ENCODE results near the gene TSC2.

DNA sequence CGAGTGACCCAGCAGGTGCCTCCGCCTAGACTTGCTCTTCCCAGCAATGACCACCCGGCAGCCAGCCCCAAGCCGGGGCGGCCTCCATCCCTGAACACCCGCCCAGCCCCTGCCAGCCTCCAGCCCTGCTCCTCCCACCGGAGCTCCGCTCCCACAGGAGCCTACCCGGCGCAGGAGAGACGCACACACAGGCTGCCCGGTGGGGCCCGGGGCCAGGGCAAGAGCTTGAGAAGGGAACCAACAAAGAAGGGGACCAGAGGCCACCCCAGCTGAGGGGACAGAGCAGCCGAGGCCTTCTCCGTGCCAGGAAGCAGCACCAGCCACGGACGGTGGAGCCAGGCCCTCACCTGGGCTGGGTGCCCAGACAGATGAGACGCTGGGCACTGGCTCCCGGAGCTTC lies 74.1 kb downstream of the TSC2 start:
- no peak for TF ChIP-seq KDM1A (IDR thresholded peaks at IDR 0.05)
- no peak for TF ChIP-seq EZH2 (IDR thresholded peaks at IDR 0.05; ENCODE audit: borderline replicate concordance, low read depth, low read length)
- TF ChIP-seq PTBP1 (IDR thresholded peaks at IDR 0.05; ENCODE audit: low read depth, low read length) = no peak
- no peak for TF ChIP-seq MXI1 (IDR thresholded peaks at IDR 0.05; ENCODE audit: low read depth, low read length)
- TF ChIP-seq, protein P1, sequence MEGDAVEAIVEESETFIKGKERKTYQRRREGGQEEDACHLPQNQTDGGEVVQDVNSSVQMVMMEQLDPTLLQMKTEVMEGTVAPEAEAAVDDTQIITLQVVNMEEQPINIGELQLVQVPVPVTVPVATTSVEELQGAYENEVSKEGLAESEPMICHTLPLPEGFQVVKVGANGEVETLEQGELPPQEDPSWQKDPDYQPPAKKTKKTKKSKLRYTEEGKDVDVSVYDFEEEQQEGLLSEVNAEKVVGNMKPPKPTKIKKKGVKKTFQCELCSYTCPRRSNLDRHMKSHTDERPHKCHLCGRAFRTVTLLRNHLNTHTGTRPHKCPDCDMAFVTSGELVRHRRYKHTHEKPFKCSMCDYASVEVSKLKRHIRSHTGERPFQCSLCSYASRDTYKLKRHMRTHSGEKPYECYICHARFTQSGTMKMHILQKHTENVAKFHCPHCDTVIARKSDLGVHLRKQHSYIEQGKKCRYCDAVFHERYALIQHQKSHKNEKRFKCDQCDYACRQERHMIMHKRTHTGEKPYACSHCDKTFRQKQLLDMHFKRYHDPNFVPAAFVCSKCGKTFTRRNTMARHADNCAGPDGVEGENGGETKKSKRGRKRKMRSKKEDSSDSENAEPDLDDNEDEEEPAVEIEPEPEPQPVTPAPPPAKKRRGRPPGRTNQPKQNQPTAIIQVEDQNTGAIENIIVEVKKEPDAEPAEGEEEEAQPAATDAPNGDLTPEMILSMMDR (IDR thresholded peaks at IDR 0.05 in 2 of 3, conservative IDR thresholded peaks at IDR 0.05 in 1 of 3; ENCODE audit: insufficient read depth in 2 of 3, low read depth in 1 of 3, low read length in 3 of 3) = no peak
- TF ChIP-seq, protein P2, sequence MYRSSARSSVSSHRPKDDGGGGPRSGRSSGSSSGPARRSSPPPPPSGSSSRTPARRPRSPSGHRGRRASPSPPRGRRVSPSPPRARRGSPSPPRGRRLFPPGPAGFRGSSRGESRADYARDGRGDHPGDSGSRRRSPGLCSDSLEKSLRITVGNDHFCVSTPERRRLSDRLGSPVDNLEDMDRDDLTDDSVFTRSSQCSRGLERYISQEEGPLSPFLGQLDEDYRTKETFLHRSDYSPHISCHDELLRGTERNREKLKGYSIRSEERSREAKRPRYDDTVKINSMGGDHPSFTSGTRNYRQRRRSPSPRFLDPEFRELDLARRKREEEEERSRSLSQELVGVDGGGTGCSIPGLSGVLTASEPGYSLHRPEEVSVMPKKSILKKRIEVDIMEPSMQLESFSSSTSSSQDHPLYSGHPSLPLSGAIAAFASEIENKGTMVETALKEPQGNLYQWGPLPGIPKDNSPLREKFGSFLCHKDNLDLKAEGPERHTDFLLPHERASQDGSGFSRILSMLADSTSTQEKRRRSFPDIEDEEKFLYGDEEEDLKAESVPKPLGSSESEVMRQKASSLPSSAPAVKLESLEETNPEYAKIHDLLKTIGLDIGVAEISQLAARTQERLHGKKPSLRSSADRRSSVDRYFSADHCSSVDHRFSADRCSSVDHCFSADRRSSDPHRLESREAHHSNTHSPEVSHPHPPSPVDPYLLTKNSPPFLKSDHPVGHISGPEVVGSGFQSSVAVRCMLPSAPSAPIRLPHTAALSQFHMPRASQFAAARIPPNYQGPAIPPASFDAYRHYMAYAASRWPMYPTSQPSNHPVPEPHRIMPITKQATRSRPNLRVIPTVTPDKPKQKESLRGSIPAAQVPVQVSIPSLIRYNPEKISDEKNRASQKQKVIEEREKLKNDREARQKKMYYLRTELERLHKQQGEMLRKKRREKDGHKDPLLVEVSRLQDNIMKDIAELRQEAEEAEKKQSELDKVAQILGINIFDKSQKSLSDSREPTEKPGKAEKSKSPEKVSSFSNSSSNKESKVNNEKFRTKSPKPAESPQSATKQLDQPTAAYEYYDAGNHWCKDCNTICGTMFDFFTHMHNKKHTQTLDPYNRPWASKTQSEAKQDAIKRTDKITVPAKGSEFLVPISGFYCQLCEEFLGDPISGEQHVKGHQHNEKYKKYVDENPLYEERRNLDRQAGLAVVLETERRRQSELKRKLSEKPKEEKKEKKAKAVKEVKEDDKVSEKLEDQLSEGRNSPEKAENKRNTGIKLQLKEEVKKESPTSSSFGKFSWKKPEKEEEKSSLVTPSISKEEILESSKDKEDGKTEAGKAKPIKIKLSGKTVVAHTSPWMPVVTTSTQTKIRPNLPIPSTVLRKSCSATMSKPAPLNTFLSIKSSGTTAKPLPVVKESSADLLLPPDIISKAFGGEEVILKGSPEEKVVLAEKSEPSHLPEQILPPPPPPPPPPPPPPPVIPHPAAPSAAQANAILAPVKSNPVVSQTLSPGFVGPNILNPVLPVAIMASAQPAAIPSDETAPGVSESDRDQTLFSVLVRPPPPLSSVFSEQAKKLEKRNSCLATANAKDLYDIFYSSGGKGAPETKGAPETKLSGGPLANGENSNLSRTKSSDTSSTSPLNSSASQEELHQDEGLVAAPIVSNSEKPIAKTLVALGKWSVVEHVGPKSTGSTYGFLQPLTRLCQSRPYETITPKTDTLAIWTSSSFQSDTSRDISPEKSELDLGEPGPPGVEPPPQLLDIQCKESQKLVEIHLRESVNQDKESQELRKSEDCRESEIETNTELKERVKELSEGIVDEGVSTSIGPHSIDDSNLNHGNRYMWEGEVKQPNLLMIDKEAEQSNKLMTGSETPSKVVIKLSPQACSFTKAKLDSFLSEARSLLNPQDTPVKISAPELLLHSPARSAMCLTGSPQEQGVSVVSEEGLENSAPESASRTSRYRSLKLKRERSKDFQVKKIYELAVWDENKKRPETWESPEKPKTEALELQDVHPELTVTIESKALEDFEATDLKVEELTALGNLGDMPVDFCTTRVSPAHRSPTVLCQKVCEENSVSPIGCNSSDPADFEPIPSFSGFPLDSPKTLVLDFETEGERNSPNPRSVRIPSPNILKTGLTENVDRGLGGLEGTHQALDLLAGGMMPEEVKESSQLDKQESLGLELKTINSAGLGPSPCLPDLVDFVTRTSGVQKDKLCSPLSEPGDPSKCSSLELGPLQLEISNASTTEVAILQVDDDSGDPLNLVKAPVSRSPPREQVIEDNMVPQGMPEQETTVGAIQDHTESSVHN (IDR thresholded peaks at IDR 0.05; ENCODE audit: borderline replicate concordance in 1 of 2, low read depth in 1 of 2) = no peak
- no peak for TF ChIP-seq MAX (CRISPR knock-in tag; IDR thresholded peaks at IDR 0.05)
- no peak for TF ChIP-seq MBD1 (CRISPR knock-in tag; IDR thresholded peaks at IDR 0.05)
- TF ChIP-seq FOSL1 (tag; conservative IDR thresholded peaks at IDR 0.05) = no peak
- no peak for TF ChIP-seq EP400 (IDR thresholded peaks at IDR 0.05)
- no peak for TF ChIP-seq SMAD1 (IDR thresholded peaks at IDR 0.05; ENCODE audit: low read depth, low read length, partially characterized antibody)

Data from K562 (cell line).